GM18873 (cell line): ENCODE data around the gene MCTP2.

ENCODE experiments used
- ATAC-seq: cut with Tn5 transposase; IDR thresholded peaks from one replicate; pipeline ENCODE4 v1.9.1; 2021; ENCODE audit warnings: mild to moderate bottlenecking, moderate library complexity, moderate number of reproducible peaks; ENCODE audit not compliant: unreplicated experiment, low FRiP score

MCTP2 gene

DNA sequence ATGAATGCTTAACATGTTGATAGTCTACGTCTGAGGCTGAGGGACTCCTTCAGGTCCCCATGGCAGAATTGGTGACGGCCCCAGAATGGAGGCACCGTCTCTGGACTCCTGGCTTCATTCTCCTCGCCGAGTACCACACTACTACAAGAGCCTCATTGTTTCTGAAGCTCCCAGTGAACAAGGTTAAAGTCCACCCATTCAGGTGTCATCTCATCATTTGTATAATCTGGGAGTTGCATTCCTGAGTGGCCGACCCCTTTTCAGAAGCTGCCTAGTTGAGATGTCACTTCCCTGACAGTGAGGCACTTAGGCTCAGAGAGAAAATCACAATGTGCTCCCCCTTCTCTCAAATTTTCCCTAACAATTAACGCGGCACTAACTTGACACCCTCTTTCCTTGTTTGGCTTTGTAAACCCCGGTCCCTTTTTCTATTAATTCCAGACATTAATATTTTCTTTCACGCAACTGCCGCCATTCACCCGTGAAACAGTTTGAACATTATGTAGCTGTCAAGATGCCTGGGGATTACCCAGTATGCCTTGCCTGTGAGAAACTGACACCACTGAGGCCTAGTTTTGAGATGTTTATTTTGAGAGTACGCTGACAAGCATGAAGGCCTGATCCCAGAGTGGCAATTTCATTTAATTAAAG is 105.6 kb downstream of the MCTP2 start:
- no peak for ATAC-seq

DNA sequence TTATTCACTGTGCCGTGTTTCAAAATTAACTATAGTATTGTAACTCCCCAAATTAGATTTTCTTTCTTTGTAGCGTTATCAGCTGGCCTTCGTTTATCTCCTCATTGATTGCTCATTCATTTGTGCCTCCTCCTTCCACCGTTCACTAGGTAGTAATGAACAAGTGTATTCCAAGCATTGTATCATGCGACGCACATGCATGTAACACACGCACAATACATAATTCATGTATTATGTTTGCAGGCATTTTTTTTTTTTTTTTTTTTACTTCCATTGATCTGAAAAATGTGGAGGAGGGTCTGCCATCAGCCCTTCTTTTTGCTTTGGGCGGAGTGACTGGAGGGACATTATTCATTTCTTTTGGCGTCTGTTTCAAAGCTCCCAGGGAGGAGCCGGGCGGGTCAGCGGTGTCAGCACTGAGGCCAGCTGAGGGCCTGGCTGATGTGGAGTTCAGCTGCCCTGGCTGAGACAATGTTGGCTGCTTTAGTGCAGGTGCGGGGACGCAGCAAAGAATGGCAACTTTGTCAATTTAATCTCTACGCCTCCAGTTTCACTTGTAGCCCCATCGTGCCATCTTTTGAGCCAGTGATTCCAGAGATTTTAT is 107.0 kb downstream of the MCTP2 start:
- ATAC-seq, result no peak

DNA sequence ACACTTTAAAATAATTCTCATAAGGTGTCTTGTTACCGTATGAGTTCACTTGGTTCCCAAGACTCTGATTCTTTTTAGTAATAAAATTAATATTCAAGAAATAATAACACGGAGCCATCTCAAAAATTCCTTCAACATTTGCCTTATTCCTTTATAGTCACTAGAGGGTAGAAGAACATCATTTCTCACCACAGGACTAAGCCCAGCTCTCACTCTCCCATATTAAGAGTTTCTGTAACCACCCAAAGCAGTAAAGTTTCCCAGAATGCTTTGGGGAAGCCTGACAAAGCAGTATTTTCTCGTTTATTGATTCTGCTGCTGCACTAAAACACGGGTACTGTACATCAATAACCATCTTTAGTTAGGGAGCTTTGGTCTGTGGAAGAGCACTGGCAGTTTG is 114.9 kb downstream of the MCTP2 start:
- ATAC-seq, result no peak

DNA sequence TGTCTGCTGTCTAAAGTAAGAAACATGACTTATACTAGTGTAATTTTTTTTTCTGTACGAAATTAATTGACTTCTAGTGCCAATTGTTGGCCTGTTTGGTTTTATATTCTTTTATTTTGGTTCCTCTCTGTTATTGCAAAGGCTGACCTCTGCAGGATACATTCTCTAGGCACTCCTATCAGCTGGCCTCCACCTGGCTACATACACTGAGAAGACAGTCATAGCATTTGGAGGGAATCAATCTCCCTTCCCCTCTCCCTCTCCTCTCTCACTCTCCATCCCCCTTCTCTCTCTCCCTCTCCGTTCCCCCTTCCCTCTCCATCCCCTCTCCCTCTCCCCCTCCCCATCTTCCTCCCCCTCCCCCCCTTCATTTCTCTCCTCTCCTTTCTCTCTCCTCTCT is 116.7 kb downstream of the MCTP2 start:
- ATAC-seq, result no peak

DNA sequence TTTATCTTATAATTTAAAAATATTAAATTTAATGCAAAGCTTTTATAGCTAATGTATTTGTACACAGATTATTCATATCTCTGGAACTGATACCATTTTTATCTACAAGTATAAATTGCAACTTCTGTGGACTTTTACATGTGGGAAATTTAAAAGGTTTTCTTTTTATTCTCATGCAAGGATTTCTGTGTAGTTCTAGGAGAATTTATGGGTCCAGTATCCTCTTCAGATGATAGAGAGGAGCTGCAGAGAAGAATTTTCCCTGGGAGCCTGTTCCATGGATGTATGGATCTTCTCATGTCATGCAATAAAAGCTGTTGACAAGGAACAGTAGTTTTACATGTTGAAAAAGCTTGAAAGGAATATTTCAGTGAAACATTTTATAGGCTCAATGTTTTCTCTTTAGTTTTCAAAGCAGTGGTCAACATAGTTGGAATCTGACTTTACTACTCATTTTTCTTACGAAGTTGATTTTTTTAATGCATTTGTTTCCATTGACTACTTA is 119.7 kb downstream of the MCTP2 start:
- ATAC-seq, result no peak

DNA sequence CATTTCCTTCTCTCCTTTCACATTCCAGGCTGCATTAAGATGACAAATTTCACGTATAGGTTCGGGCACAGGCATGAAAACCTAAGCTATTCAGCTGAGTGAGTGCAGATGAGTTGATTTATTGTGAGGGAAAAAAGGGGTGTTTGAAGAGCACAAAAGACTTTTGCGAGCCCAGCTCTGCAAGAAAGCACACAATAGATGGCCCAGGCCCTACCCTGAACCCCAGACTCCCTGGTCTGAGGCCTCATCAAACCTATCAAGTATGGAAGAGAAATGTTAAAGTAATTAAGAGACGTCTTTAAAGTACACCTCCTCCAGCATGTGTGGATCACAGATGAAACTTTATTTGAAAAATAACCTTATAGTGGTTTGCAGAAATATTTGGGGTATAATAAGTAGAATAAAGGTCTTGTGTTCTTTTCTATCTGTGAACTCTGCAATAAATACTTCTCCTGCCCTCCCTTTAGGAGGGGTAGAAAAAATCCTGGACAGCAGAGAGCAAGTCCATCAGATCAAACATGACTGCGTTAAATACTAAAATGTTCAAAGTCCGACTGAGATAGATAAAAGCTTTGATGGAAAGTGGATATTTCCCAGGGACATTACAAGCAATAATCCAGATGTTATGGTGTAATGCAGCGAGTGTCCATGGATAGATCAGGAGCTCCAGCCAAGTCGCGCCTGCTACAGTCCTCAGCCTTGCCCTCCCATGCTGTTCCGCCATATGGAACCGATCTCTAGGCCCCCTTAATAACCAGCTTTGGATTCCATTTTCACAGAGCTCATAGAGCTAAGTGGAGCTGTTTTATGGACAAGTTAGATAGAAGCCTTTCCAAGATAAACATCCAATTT is 121.5 kb downstream of the MCTP2 start:
- ATAC-seq, result no peak

DNA sequence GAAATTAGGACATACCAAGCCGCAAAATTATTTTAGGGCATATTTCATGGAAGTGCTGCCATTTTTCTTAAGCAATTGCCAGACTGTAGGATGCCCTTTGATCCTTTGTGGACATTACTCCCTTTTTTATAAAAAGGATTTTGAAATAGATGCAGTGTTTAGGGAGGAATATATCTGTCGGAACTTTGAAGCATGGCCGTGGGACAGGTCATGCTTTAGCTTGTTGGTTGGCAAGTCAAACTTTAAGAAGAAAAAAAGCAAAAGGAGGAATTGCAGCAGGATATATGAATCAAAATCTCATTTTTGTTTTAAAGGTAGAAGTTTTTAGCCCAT is 122.1 kb downstream of the MCTP2 start:
- ATAC-seq, result no peak

DNA sequence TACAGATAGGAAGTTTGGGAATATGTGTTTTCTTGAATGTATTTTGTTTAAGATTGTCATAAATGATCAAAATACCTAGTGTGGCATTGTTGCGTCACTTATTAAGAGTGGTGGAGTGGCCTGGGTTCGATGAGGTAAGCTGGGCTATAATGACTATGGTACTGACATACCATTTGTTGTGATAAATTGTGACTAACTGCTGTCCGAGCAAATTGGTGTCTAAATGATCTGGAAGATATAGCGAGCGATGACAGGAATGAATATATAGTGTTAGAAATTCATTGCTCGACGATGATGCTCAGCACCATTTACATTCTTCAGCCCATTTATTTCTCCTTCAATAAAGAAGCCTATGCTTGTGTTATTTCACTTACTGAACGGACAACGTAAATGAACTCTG is 123.3 kb downstream of the MCTP2 start:
- ATAC-seq, result no peak

DNA sequence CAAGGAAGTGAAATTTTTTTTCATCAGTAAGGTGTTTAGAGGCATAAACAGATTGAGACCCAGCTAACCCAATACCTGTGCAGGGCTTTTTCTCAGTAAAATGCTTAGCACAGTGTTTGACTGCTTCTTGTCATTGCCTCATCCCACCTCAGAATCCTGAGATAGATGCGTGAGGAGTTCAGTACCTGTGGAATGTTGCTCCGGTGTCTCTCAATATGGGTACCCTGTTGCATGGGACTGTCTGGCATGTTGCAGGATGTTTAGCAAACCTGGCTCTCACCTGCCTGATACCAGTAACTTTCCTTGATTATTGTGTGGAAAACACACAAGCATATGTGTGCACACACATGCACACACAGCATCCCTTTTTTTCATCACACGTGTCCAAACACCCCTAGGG is 128.4 kb downstream of the MCTP2 start:
- no peak for ATAC-seq

DNA sequence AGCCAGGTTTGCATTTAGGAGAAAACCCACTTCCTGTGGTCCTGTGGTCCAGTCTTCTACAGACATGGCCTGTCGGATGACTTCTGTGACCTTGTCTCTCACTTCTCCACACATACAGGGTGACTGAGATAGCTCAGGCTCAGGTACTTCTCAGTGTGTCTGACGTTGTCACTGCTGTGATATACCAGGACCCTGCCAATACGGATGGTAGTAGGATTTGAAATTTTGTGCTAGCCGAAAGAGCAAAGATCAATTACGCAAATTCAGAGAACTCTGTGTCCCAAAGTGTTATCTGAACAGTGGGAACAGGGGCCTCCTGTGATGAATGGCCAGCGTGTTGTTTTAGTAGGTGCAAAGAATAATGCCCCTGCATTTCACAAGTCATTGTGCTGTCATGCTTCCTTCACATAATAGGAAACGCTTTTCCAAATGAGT is 128.9 kb downstream of the MCTP2 start:
- no peak for ATAC-seq

DNA sequence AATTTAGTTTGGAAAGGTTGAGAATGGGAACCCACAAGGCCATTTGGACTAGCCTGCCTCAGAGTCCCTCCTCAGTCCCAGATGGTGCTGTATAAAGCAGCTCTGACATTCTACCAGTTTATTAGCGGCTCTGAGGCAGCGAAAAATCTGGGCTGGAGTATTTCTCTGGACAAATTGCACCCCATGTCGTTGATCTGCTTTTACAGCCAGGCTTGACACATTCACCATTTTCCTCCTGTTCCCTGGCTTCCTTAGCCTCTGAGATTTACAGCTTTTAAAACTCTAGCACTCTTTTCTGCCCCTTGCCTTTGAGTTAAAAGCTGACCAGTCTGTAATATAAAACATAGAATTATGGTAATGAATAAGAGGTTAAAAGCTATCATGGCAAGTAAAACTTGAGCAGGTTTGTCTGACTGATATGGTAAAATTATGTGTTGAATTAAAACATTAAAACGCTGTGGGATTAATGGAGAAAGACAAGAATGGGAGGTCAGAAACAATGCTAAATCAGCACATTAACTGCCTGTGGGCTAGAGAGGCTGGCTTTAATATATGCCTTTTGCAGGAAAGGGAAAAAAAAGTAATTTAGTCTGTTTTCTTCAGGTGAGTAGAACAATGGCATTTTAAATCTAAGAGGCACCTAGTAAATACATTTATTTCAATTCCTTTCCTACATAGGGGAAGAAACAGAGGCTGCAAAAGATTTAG is 131.2 kb downstream of the MCTP2 start:
- no peak for ATAC-seq

DNA sequence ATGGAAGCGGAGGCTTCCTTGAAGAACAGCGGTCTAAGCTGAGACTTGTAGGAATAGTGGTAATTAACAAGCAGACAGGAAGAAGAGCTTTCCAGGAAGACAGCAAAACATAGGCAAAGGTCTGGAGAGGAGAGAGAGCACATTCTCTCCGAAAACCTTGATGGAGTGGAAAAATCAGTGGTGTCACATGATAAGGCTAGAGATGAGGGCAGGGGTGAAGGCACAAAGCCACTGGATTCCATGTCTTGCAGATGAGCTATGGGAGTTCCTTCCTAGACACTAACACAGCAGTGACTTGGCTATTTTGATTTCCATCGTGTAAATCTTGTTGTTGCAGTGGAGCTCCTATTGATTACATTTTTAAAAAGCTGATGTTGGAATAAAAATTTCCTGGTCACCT is 132.0 kb downstream of the MCTP2 start:
- ATAC-seq, result no peak

DNA sequence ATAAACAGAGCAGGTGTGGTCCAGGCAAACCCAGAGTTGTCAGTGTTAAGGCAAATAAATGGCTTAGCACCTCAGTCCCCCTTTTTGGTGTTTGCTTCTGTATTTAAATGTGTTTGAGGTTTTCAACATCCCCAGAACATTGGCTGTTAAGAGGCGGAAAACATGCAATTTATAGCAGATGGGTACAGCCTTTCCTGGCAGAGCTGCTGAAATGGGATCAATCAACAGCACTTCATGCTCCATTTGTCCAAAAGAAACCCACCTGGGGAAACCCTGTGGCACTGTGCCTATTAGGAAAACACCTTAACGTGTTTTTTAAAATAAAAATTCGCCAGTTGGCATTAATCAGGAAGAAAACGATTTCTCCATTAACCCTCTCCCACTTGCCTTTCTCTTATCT is 135.4 kb downstream of the MCTP2 start:
- no peak for ATAC-seq

DNA sequence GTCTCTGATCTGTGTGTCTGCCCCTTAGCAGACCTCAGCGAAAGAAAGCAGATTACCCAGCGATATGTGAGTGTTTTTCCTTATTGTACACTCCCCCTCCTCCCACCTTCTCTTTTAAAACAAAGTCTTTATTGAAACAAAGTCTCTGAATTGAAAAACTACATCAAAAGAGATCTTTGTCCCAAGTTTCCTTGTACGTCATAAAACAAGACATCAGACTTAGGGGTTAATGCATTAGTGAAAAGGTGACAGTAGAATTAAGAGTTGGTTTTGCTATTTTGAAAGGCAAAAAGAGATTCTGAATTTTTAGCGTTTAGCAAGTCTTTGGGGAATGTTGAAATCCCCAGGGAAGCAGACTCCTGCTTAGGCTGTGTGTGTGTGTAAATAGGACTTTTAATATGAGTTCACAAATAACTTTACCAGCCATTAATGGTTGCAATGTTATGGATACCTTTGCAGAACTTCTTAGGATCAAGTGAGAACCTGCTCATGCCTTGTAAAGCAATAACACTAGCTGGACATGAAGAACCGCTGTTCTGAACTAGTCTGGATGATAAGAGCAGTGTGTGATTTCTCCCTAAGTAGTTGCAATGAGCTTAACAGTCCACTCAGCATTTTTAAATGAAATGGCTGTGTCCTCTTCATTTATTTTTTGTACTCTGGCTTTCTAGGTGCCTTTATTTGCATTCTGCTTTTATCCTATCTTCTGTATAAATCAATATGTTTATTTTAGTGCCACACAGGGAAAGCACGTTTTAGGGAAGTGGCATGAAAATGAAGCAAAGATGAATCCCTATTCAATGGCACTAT is 136.6 kb downstream of the MCTP2 start:
- no peak for ATAC-seq

DNA sequence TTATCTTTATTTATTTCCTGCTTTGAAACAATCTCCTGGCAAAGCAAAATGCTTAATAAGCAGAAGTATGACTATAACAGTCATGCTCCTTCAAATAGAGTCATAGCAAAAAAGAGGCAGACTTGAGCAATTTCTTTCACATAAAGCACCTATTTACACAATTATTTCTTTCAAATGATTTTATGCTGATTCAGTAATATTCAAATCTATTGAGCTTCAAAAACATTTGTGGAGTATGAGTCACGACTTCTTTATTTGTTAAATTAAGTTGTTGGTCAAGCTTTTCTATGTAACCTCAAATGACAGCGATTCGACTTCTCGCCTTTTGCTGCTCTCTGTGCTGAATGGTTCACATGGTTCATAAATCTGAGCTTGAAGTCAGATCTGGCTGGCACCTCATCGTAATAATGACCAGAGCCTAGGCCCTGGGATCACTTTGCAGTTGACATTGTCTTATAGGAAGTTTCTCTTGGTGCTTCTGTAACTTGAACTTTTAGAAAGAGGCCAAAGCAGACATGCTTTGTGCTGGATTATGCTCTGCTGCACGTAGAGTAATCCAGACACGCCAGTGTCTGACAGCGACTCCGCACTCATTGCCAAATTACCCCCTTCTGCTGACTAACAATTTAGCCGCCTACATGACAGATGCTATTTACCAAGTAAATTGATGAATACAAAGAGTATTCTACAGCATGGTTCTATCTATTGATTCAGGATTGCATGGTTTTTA is 139.0 kb downstream of the MCTP2 start:
- no peak for ATAC-seq

DNA sequence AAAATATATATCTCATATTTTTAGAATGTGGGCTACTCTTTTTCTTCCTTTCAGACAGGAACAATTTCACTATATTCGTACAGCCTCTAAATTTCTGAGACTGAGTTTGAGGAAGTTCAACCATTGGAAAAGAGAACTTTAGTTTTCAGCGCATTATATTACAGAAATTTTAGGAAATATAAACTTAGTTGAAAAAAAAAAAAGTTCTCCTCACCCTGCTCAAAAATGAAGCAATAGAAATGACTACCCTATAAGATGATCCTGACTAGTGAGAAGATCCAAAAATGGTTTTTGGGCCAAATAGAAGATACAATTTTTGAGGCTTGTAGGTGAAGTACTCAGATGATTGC is 139.6 kb downstream of the MCTP2 start:
- ATAC-seq, result no peak

DNA sequence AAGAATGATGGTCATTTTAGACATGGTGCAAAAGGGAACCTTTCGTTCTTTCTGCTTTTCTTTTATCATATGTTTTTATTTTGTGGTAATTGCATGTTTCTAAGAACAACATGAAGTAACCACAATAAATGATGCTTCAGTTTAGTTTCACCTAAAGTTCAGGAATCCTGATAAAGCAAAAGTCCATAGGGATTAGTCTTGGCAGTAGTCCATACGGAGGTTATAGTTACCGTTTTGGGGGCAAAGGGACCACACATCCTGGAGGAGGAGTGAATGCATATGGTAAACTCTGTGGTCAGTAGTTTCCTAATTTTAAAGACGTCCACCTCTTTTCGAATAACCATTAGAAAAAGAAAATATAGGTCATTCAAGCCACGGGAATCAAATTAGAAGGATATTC is 141.5 kb downstream of the MCTP2 start:
- no peak for ATAC-seq

DNA sequence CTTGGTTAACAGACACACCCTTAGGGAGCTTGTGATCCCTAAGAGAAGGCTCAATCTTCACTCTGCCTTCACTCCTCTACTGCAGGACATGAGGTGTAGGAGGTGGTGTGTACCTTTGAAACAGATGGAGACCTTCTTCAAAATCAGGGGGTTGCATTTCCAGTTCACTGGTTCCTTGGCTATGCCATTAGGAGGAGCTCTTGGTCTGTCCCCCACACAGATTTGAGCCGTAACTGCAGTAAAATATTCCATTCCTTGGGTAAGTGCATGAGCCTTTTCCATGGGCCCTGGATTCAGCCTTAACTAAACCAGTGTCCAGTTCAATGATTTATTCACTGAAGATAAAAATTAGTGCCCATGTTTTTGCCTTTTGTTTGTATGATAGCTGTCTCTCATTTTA is 144.6 kb downstream of the MCTP2 start:
- no peak for ATAC-seq

DNA sequence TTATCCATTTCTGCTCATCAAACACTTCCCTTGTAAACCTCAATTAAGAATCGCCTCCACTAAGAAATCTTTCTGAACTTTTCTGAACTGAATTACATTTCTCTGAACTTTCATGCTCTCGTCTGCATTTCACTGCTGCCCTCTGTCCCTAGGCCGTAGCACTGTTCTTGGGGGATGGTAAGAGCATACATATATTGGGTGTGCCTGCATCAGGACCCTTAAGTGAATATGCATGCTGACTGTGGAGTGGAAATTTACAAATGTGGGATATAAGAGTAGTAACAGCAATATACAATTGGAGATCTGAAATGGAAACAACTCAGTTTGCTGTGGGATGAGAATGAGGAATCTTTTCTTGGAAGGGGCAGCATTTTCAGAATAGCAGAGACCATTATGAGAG is 148.6 kb downstream of the MCTP2 start:
- no peak for ATAC-seq

DNA sequence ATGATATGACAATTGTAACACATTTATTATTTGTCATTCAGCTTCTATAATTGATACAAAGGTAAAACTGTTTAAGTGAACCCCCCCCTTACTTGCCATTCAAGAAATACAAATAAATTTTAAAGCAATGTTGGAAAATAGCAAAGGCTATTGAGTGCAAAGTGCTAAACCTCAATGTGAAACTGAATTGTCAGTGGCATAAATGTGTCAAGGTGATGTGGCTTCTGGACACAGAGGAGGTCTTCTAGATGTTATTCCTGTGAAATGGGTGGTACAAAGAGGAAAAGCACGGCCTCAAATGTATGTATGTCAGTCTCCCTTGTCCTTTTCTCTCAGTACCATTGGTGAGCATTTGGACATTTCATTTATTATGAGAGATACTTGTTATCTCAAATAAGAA is 149.4 kb downstream of the MCTP2 start:
- no peak for ATAC-seq
